HepG2 (cell line): ENCODE measurements around the gene ITGAE. TPM values are rescaled to one million over a fixed set of nuclear protein-coding genes. Genes with fewer than 3 reads are reported as not detected.

Experiments
- CBX2 ChIP-seq, 2 experiments: fragments of 200-600 bp in 1 of 2; sonication (generic); formaldehyde crosslinking in 1 of 2; IDR thresholded peaks; 2 replicates each; pipeline versions ENCODE4 v1.7.0 to v1.8.1; 2018 to 2022; ENCODE audit warnings: low read depth in 2 of 2, low read length in 1 of 2, mild to moderate bottlenecking in 1 of 2, missing genetic modification reagents in 1 of 2
- ETV6 ChIP-seq: sonication (generic); formaldehyde crosslinking; conservative IDR thresholded peaks from 2 replicates; pipeline ENCODE4 v1.4.0; 2020; ENCODE audit warnings: missing genetic modification reagents
- HES4 ChIP-seq: sonication (generic); formaldehyde crosslinking; IDR thresholded peaks from 2 replicates; pipeline ENCODE4 v1.9.0; 2021; ENCODE audit warnings: mild to moderate bottlenecking, missing genetic modification reagents, borderline replicate concordance
- MYC ChIP-seq: sonication (generic); formaldehyde crosslinking; IDR thresholded peaks from 2 replicates; pipeline ENCODE4 v1.9.0; 2021; ENCODE audit warnings: missing genetic modification reagents, borderline replicate concordance
- NFKBIZ ChIP-seq: IDR thresholded peaks from 2 replicates; pipeline ENCODE4 v1.6.1; 2018; ENCODE audit warnings: missing genetic modification reagents, missing compliant biosample characterization
- NPAS2 ChIP-seq: sonication (generic); formaldehyde crosslinking; IDR thresholded peaks from 2 replicates; pipeline ENCODE4 v1.8.0; 2022; ENCODE audit warnings: mild to moderate bottlenecking, missing genetic modification reagents, borderline replicate concordance
- RBM39 ChIP-seq: fragments of 200-400 bp; formaldehyde crosslinking; IDR thresholded peaks from one replicate; pipeline ENCODE4 v1.6.1; 2018; ENCODE audit warnings: antibody characterized with exemption, mild to moderate bottlenecking, low read depth, low read length; ENCODE audit not compliant: poor library complexity, severe bottlenecking
- SAFB2 ChIP-seq: sonication (generic); formaldehyde crosslinking; IDR thresholded peaks from 2 replicates; pipeline ENCODE4 v1.5.1; 2020; ENCODE audit warnings: missing genetic modification reagents, low read depth, mild to moderate bottlenecking, borderline replicate concordance
- SETDB1 ChIP-seq: sonication (generic); formaldehyde crosslinking; IDR thresholded peaks from 2 replicates; pipeline ENCODE4 v1.5.1; 2020; ENCODE audit warnings: missing genetic modification reagents, mild to moderate bottlenecking, borderline replicate concordance
- SP4 ChIP-seq: sonication (generic); formaldehyde crosslinking; IDR thresholded peaks from 2 replicates; pipeline ENCODE4 v1.8.1; 2023; ENCODE audit warnings: mild to moderate bottlenecking, missing genetic modification reagents
- TEAD3 ChIP-seq: optimal IDR thresholded peaks from 2 replicates; pipeline ENCODE3; 2016; ENCODE audit warnings: borderline replicate concordance
- TRIM24 ChIP-seq: sonication (generic); formaldehyde crosslinking; IDR thresholded peaks from 2 replicates; pipeline ENCODE4 v1.8.0; 2022; ENCODE audit warnings: mild to moderate bottlenecking, missing genetic modification reagents
- ZBTB49 ChIP-seq: sonication (generic); formaldehyde crosslinking; IDR thresholded peaks from 2 replicates; pipeline ENCODE4 v1.4.0; 2020; ENCODE audit warnings: missing genetic modification reagents, borderline replicate concordance
- ZNF704 ChIP-seq: sonication (generic); formaldehyde crosslinking; IDR thresholded peaks from 2 replicates; pipeline ENCODE4 v1.8.1; 2023; ENCODE audit warnings: mild to moderate bottlenecking, inconsistent platforms, moderate library complexity, missing genetic modification reagents, borderline replicate concordance
- ZNF773 ChIP-seq: sonication (generic); formaldehyde crosslinking; IDR thresholded peaks from 2 replicates; pipeline ENCODE4 v1.4.0; 2020; ENCODE audit warnings: missing genetic modification reagents, borderline replicate concordance
- ZNF83 ChIP-seq: sonication (generic); formaldehyde crosslinking; IDR thresholded peaks from 2 replicates; pipeline ENCODE4 v1.4.0; 2020; ENCODE audit warnings: missing genetic modification reagents, mild to moderate bottlenecking, borderline replicate concordance
- polyA plus RNA-seq, 8 experiments: library from polyadenylated mRNA; depleted of rRNA in 3 of 8; stranded (reverse) in 7 of 8; unstranded in 1 of 8; fragments of >200 nt; fragmentation: Illumina TruSeq in 4 of 8; extraction: Trizol in 4 of 8; gene quantifications; 2 replicates each; pipeline versions ENCODE4 v1.2.1 to v1.2.3, GENCODE V29; 2011 to 2016; ENCODE audit warnings: low read depth in 4 of 8, missing spikeins in 1 of 8, mixed read lengths in 1 of 8; ENCODE audit not compliant: insufficient read depth in 1 of 8
- total RNA-seq, 5 experiments: library from RNA; depleted of rRNA; stranded (reverse); fragments of >200 nt; fragmentation: Illumina TruSeq; extraction: Trizol; gene quantifications; 2 replicates each; pipeline ENCODE4 v1.2.3, GENCODE V29; 2016; ENCODE audit warnings: low read depth in 1 of 5
- TF ChIP-seq, protein P1 (sequence below): sonication (generic); formaldehyde crosslinking; IDR thresholded peaks from 2 replicates; pipeline ENCODE4 v1.8.0; 2022; ENCODE audit warnings: missing genetic modification reagents, low read depth, mild to moderate bottlenecking, borderline replicate concordance
- TF ChIP-seq, protein P2 (sequence below): sonication (generic); formaldehyde crosslinking; IDR thresholded peaks from 2 replicates; pipeline ENCODE4 v1.4.0; 2020; ENCODE audit warnings: missing genetic modification reagents
- TF ChIP-seq, protein P3 (sequence below): IDR thresholded peaks from 2 replicates; pipeline ENCODE4 v1.6.1; 2016; ENCODE audit warnings: low read depth, borderline replicate concordance

ITGAE gene
- total and polyA plus RNA-seq, 2 of the 13 experiments (the other 11 are each of a cell fraction or from before 2014, with no cell fraction given) = 42.3 to 49.0 TPM

DNA sequence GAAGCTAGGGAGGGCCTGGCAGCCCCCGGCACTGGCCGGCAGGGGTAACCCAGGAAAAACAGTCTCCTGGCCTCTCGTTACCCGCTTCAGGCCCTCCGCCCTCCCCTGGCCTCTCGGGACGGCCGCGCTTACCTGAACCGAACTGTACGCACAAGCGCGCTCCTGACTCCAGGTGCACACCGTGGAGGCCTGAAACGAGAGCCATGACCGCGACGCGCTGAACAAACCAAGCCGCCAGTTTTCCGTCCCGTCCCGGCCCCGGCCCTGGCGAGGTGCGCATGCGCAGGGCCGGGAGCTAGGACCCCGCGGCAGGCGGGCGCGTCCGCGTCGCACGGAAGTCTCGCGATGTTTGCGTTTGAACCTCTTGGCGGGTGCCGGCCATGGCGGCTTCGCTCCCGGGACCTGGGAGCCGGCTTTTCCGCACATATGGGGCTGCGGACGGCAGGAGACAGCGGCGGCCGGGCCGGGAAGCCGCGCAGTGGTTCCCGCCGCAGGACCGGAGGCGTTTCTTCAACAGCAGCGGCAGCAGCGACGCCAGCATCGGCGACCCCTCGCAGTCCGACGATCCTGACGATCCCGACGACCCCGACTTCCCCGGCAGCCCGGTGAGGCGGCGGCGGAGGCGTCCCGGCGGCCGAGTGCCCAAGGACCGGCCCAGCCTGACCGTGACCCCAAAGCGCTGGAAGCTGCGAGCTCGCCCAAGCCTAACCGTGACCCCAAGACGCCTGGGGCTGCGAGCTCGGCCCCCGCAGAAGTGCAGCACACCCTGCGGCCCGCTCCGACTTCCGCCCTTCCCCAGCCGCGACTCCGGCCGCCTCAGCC, 77.2 kb downstream of the ITGAE start, which contains the start of gene HASPIN (continued):
- TF ChIP-seq ZNF704 (CRISPR knock-in tag) (peak; percentile 70; the same call in 1 of the 2 replicates), NPAS2 (CRISPR knock-in tag) (no peak), ETV6 (peak; percentile 46; the same call in 1 of the 2 replicates), TRIM24 (CRISPR knock-in tag) (no peak), SAFB2 (CRISPR knock-in tag) (no peak), HES4 (CRISPR knock-in tag) (no peak; the same call in 1 of the 2 replicates), MYC (CRISPR knock-in tag) (peak; percentile 76; the same call in 1 of the 2 replicates), NFKBIZ (CRISPR knock-in tag) (no peak), CBX2 (IDR thresholded peaks at IDR 0.05; ENCODE audit: low read depth, low read length) (no peak), CBX2 (CRISPR knock-in tag; IDR thresholded peaks at IDR 0.05; ENCODE audit: low read depth) (0 out of 2 replicates have a peak, but pooled peaks have one; percentile 75), SETDB1 (no peak), ZBTB49 (CRISPR knock-in tag) (no peak), TEAD3 (CRISPR knock-in tag) (peak; percentile 49), ZNF83 (no peak), ZNF773 (CRISPR knock-in tag) (peak; percentile 13; the same call in 1 of the 2 replicates), RBM39 (no peak), SP4 (CRISPR knock-in tag) (peak; percentile 75)
- TF ChIP-seq, protein P1, sequence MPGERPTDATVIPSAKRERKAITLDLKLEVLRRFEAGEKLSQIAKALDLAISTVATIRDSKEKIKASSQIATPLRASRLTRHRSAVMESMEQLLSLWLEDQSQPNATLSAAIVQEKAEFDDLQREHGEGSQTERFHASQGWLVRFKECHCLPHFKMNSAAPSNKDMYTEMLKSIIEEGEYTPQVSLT (CRISPR knock-in tag) = no peak
- TF ChIP-seq, protein P2, sequence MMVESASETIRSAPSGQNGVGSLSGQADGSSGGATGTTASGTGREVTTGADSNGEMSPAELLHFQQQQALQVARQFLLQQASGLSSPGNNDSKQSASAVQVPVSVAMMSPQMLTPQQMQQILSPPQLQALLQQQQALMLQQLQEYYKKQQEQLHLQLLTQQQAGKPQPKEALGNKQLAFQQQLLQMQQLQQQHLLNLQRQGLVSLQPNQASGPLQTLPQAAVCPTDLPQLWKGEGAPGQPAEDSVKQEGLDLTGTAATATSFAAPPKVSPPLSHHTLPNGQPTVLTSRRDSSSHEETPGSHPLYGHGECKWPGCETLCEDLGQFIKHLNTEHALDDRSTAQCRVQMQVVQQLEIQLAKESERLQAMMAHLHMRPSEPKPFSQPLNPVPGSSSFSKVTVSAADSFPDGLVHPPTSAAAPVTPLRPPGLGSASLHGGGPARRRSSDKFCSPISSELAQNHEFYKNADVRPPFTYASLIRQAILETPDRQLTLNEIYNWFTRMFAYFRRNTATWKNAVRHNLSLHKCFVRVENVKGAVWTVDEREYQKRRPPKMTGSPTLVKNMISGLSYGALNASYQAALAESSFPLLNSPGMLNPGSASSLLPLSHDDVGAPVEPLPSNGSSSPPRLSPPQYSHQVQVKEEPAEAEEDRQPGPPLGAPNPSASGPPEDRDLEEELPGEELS (CRISPR knock-in tag) = peak; percentile 50; the same call in 1 of the 2 replicates
- TF ChIP-seq, protein P3, sequence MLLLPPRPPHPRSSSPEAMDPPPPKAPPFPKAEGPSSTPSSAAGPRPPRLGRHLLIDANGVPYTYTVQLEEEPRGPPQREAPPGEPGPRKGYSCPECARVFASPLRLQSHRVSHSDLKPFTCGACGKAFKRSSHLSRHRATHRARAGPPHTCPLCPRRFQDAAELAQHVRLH (CRISPR knock-in tag) = peak; percentile 95
